Measurements from ENCODE around the gene PECR.

The PECR gene

GRCh38 chr2:216069028-216069427 is 12.6 kb downstream of the PECR start:
- DNase-seq, result no peak

- DNase-seq, result no peak
These were observed 15.4 kb downstream of the PECR start for GRCh38 chr2:216066230-216066629.

GRCh38 chr2:216064665-216065064 is 16.9 kb downstream of the PECR start:
- DNase-seq, result no peak

GRCh38 chr2:216064014-216064630 is 17.5 kb downstream of the PECR start:
- no peak for DNase-seq

GRCh38 chr2:216059233-216059834 is 22.3 kb downstream of the PECR start:
- DNase-seq, result peak; percentile 33

- peak; percentile 73 for DNase-seq
These were observed 23.9 kb downstream of the PECR start for GRCh38 chr2:216057688-216058193.

GRCh38 chr2:216056739-216057138 is 24.9 kb downstream of the PECR start:
- DNase-seq, result no peak

- DNase-seq, result no peak
These were observed 25.9 kb downstream of the PECR start for GRCh38 chr2:216055680-216056079.

GRCh38 chr2:216052420-216052819 is 29.2 kb downstream of the PECR start:
- DNase-seq, result no peak

- DNase-seq, result no peak
These were observed 30.3 kb downstream of the PECR start for GRCh38 chr2:216051350-216051749.

- DNase-seq, result no peak
These were observed 32.2 kb downstream of the PECR start for GRCh38 chr2:216049452-216049851.

GRCh38 chr2:216047397-216047796 is 34.2 kb downstream of the PECR start:
- DNase-seq, result no peak

GRCh38 chr2:216044883-216045486 is 36.6 kb downstream of the PECR start:
- DNase-seq, result no peak

- no peak for DNase-seq
These were observed 37.7 kb downstream of the PECR start for GRCh38 chr2:216043949-216044348.

- DNase-seq, result no peak
These were observed 40.2 kb downstream of the PECR start for GRCh38 chr2:216041438-216041837.

- DNase-seq, result no peak
These were observed 41.7 kb downstream of the PECR start for GRCh38 chr2:216039918-216040317.

GRCh38 chr2:216034065-216034464 is 47.5 kb downstream of the PECR start:
- DNase-seq, result peak; percentile 79

GRCh38 chr2:216033403-216033802 is 48.2 kb downstream of the PECR start:
- DNase-seq, result no peak

- DNase-seq, result no peak
These were observed 49.5 kb downstream of the PECR start for GRCh38 chr2:216031960-216032689.

GRCh38 chr2:216030216-216030615 is 51.4 kb downstream of the PECR start:
- DNase-seq, result no peak

GRCh38 chr2:216029416-216030129 is 52.0 kb downstream of the PECR start:
- DNase-seq, result no peak

- DNase-seq, result no peak
These were observed 56.8 kb downstream of the PECR start for GRCh38 chr2:216024779-216025336.
